HG03025 (cell line): ENCODE measurements around the gene PKIG.

ENCODE experiments used
- ATAC-seq: cut with Tn5 transposase; IDR thresholded peaks from one replicate; pipeline ENCODE4 v1.9.1; 2021; ENCODE audit warnings: mild to moderate bottlenecking, moderate library complexity; ENCODE audit not compliant: unreplicated experiment, low FRiP score

Gene PKIG

GRCh38 chr20:44593751-44594150 is 11.4 kb downstream of the PKIG start:
- ATAC-seq: no peak

GRCh38 chr20:44594730-44595129 is 12.4 kb downstream of the PKIG start:
- no peak for ATAC-seq

GRCh38 chr20:44596010-44596409 is 13.6 kb downstream of the PKIG start:
- no peak for ATAC-seq

- no peak for ATAC-seq
Measured at GRCh38 chr20:44596876-44597275, 14.5 kb downstream of the PKIG start.

- ATAC-seq: no peak
Measured at GRCh38 chr20:44597516-44597915, 15.1 kb downstream of the PKIG start.

GRCh38 chr20:44597930-44598329 is 15.6 kb downstream of the PKIG start:
- ATAC-seq: no peak

- ATAC-seq: no peak
Measured at GRCh38 chr20:44598423-44599305, 16.3 kb downstream of the PKIG start.

GRCh38 chr20:44599715-44600114 is 17.3 kb downstream of the PKIG start:
- ATAC-seq: no peak

GRCh38 chr20:44600301-44600700 is 17.9 kb downstream of the PKIG start:
- ATAC-seq: no peak

- ATAC-seq: no peak
Measured at GRCh38 chr20:44600758-44601201, 18.4 kb downstream of the PKIG start.

GRCh38 chr20:44601236-44601671 is 18.9 kb downstream of the PKIG start:
- no peak for ATAC-seq

- no peak for ATAC-seq
Measured at GRCh38 chr20:44601801-44602204, 19.4 kb downstream of the PKIG start.

- no peak for ATAC-seq
Measured at GRCh38 chr20:44603327-44603726, 20.9 kb downstream of the PKIG start.

- ATAC-seq: no peak
Measured at GRCh38 chr20:44606725-44607441, 24.5 kb downstream of the PKIG start.

GRCh38 chr20:44609006-44609515 is 26.7 kb downstream of the PKIG start:
- ATAC-seq: no peak

GRCh38 chr20:44609516-44610312 is 27.3 kb downstream of the PKIG start:
- ATAC-seq: no peak

GRCh38 chr20:44610313-44610962 is 28.1 kb downstream of the PKIG start:
- ATAC-seq: no peak

- ATAC-seq: no peak
Measured at GRCh38 chr20:44613575-44613974, 31.2 kb downstream of the PKIG start.

GRCh38 chr20:44614525-44614924 is 32.1 kb downstream of the PKIG start:
- no peak for ATAC-seq

- no peak for ATAC-seq
Measured at GRCh38 chr20:44615169-44615791, 32.9 kb downstream of the PKIG start.
